ENCODE measurements around the gene DPY19L3. TPM values are rescaled to one million over a fixed set of nuclear protein-coding genes. Genes with fewer than 3 reads are reported as not detected.

DPY19L3 gene
- total and polyA plus RNA-seq, 2 donors (not counting 1 experiment from before 2014, with no cell fraction given), result 14.0 to 40.0 TPM

GRCh38 chr19:32363632-32364031 lies 41.9 kb upstream of the DPY19L3 start:
- intact Hi-C loops (cut with micrococcal nuclease), result no loop called here
- no peak overlapping the region for H3K27ac ChIP-seq (ENCODE audit: low read length in 2 of 2)
- no peaks in the 10 kb centered on the region for H3K4me1 ChIP-seq (ENCODE audit: control insufficient read depth in 2 of 2, insufficient read depth in 2 of 2, low read length in 2 of 2)
- Mint-ChIP-seq H3K27me3 (no peaks in the 10 kb centered on the region), H3K9me3 (ENCODE audit: insufficient read depth) (no peaks in the 10 kb centered on the region), H3K27ac (no peak overlapping the region), H3K4me3 (no peak overlapping the region), H3K4me1 (peaks cover 16% of the 10 kb centered on the region)
- H3K4me2 ChIP-seq (replicated peaks; ENCODE audit: low read depth, low read length, poor library complexity, severe bottlenecking), result no peak overlapping the region
- no peak for ATAC-seq (ENCODE audit: low read depth)
- no peak overlapping the region for H3K9ac ChIP-seq (ENCODE audit: low read length)
- no peak for DNase-seq
- POLR2A ChIA-PET, result no interaction called here
- TF ChIP-seq CTCF (IDR thresholded peaks at IDR 0.05) (no peak), EZH2 (IDR thresholded peaks at IDR 0.05; ENCODE audit: borderline replicate concordance, insufficient read depth, low read depth, low read length, poor library complexity, severe bottlenecking) (no peak)
- peaks cover 80% of the 10 kb centered on the region for H4K20me1 ChIP-seq (ENCODE audit: control insufficient read depth, insufficient read depth, low read length, poor library complexity, severe bottlenecking)
- peaks cover 0 to 1% (median 0%) of the 10 kb centered on the region in 3 donors for H3K9me3 ChIP-seq (ENCODE audit: control extremely low read depth in 1 of 3, control insufficient read depth in 2 of 3, insufficient read depth in 1 of 3, low read length in 2 of 3)
- no peaks in the 10 kb centered on the region for H3K27me3 ChIP-seq (replicated peaks in 1 of 4; ENCODE audit: control extremely low read depth in 1 of 4, control insufficient read depth in 3 of 4, insufficient read depth in 4 of 4, low read length in 3 of 4)
- H3K79me2 ChIP-seq (ENCODE audit: control insufficient read depth, insufficient read depth, low read length), result peaks cover 72% of the 10 kb centered on the region
- CTCF ChIA-PET, result no interaction called here
- H3K4me3 ChIP-seq (ENCODE audit: control extremely low read depth in 1 of 5, extremely low read depth in 1 of 5, insufficient read depth in 1 of 5, low read depth in 2 of 5, low read length in 4 of 5), result no peak overlapping the region
- no peak overlapping the region for H2AFZ ChIP-seq (ENCODE audit: insufficient read depth, low read depth, low read length, poor library complexity, severe bottlenecking)
- WGBS (ENCODE audit: insufficient coverage), result no CpG with 5 or more reads among the region's 3 CpGs
- peaks cover 15 to 90% of the 10 kb centered on the region in 2 experiments for H3K36me3 ChIP-seq (replicated peaks in 1 of 2; ENCODE audit: control extremely low read depth in 1 of 2, control insufficient read depth in 1 of 2, extremely low read depth in 1 of 2, insufficient read depth in 2 of 2, low read length in 1 of 2)

DNA sequence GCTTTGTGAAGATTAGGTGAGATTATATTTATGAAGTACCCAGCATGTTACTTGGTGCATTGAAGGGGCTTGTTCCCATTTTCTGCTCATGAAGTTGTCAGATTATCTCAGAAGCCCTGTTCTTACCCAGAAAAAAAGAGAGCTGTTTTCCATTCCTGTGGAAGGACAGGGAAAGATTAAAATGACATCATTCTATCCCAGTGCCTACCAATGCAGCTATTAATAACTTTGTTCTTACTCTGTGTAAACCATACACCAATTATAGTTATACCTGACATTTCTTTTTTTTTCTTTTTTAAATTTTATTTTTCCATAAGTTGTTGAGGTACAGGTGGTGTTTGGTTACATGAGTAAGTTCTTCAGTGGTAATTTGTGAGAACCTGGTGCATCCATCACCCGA lies 41.5 kb upstream of the DPY19L3 start:
- Histone ChIP-seq H3K4me1 (ENCODE audit: control insufficient read depth in 2 of 2, insufficient read depth in 2 of 2, low read length in 2 of 2) (no peaks in the 10 kb centered on the region), H2AFZ (ENCODE audit: insufficient read depth, low read depth, low read length, poor library complexity, severe bottlenecking) (no peak overlapping the region), H3K9ac (ENCODE audit: low read length) (no peak overlapping the region), H3K4me2 (replicated peaks; ENCODE audit: low read depth, low read length, poor library complexity, severe bottlenecking) (no peak overlapping the region), H3K9me3 (ENCODE audit: control extremely low read depth in 1 of 3, control insufficient read depth in 2 of 3, insufficient read depth in 1 of 3, low read length in 2 of 3) (peaks cover 0 to 1% (median 0%) of the 10 kb centered on the region in 3 donors), H3K36me3 (replicated peaks in 1 of 2; ENCODE audit: control extremely low read depth in 1 of 2, control insufficient read depth in 1 of 2, extremely low read depth in 1 of 2, insufficient read depth in 2 of 2, low read length in 1 of 2) (peaks cover 13 to 86% of the 10 kb centered on the region in 2 experiments), H3K4me3 (ENCODE audit: control extremely low read depth in 1 of 5, extremely low read depth in 1 of 5, insufficient read depth in 1 of 5, low read depth in 2 of 5, low read length in 4 of 5) (no peak overlapping the region), H3K27me3 (replicated peaks in 1 of 4; ENCODE audit: control extremely low read depth in 1 of 4, control insufficient read depth in 3 of 4, insufficient read depth in 4 of 4, low read length in 3 of 4) (no peaks in the 10 kb centered on the region), H4K20me1 (ENCODE audit: control insufficient read depth, insufficient read depth, low read length, poor library complexity, severe bottlenecking) (peaks cover 81% of the 10 kb centered on the region), H3K79me2 (ENCODE audit: control insufficient read depth, insufficient read depth, low read length) (peaks cover 68% of the 10 kb centered on the region), H3K27ac (ENCODE audit: low read length in 2 of 2) (no peak overlapping the region)
- H3K27ac Mint-ChIP-seq, result no peak overlapping the region
- WGBS (ENCODE audit: insufficient coverage), result no CpG with 5 or more reads among the region's 1 CpG
- H3K27me3 Mint-ChIP-seq, result no peaks in the 10 kb centered on the region
- POLR2A ChIA-PET, result no interaction called here
- no peaks in the 10 kb centered on the region for H3K9me3 Mint-ChIP-seq (ENCODE audit: insufficient read depth)
- no peak for ATAC-seq (ENCODE audit: low read depth)
- CTCF ChIA-PET, result no interaction called here
- no peak for DNase-seq
- TF ChIP-seq EZH2 (IDR thresholded peaks at IDR 0.05; ENCODE audit: borderline replicate concordance, insufficient read depth, low read depth, low read length, poor library complexity, severe bottlenecking), result no peak
- TF ChIP-seq CTCF (IDR thresholded peaks at IDR 0.05), result no peak
- intact Hi-C loops (cut with micrococcal nuclease), result no loop called here
- no peak overlapping the region for H3K4me3 Mint-ChIP-seq
- H3K4me1 Mint-ChIP-seq, result peaks cover 16% of the 10 kb centered on the region

Data from B cell (primary cell).